IgD-negative memory B cell (primary cell): ENCODE data around the gene CEACAM6. TPM values are rescaled to one million over a fixed set of nuclear protein-coding genes. Genes with fewer than 3 reads are reported as not detected.
"Not testable (repeated sequence)": the region's sequence is repeated elsewhere in the genome, so short reads cannot be mapped to it uniquely, and the experiment has no call there.

ENCODE experiments used
- H3K27ac Mint-ChIP-seq, 3 donors: one replicate each; pipeline ENCODE4 v1.8.0; 2020 to 2022; ENCODE audit warnings: mild to moderate bottlenecking in 3 of 3, mixed read lengths in 3 of 3, moderate library complexity in 1 of 3
- H3K27me3 Mint-ChIP-seq: one replicate; pipeline ENCODE4 v1.8.0; 2021; ENCODE audit warnings: mixed read lengths
- H3K36me3 Mint-ChIP-seq: one replicate; pipeline ENCODE4 v1.8.0; 2020; ENCODE audit warnings: mild to moderate bottlenecking, mixed read lengths
- H3K4me1 Mint-ChIP-seq, 3 donors: one replicate each; pipeline ENCODE4 v1.8.0; 2020 to 2022; ENCODE audit warnings: mixed read lengths in 3 of 3, mild to moderate bottlenecking in 1 of 3
- H3K4me3 Mint-ChIP-seq, 4 donors: one replicate each; pipeline ENCODE4 v1.8.0; 2020 to 2022; ENCODE audit warnings: mild to moderate bottlenecking in 4 of 4, mixed read lengths in 4 of 4, moderate library complexity in 3 of 4
- H3K9me3 Mint-ChIP-seq, 3 donors: one replicate each; pipeline ENCODE4 v1.8.0; 2020 to 2021; ENCODE audit warnings: mixed read lengths in 3 of 3, mild to moderate bottlenecking in 1 of 3
- polyA plus RNA-seq: library from polyadenylated mRNA; unstranded; fragments of 300-500 nt; fragmentation: Illumina TruSeq; gene quantifications from one replicate; pipeline ENCODE4 v1.2.3, GENCODE V29; 2021

The CEACAM6 gene
- polyA plus RNA-seq = not detected

GRCh38 chr19:41755328-41755913, at the start of gene CEACAM6:
TSS of gene CEACAM6 (plus strand) at chr19:41755530. CDS start at chr19:41755639, 109 bp downstream.
- H3K9me3 Mint-ChIP-seq = no peaks in the 10 kb centered on the region
- no peaks in the 10 kb centered on the region for H3K36me3 Mint-ChIP-seq
- no peak within 1 kb of the TSS for H3K4me3 Mint-ChIP-seq
- peaks cover 0 to 8% (median 6%) of the 10 kb centered on the region in 3 donors for H3K4me1 Mint-ChIP-seq
- no peak within 1 kb of the TSS for H3K27ac Mint-ChIP-seq
- H3K27me3 Mint-ChIP-seq = peaks cover 18% of the 10 kb centered on the region

- Mint-ChIP-seq H3K27ac (no peak overlapping the region), H3K36me3 (no peaks in the 10 kb centered on the region), H3K27me3 (peaks cover 20% of the 10 kb centered on the region), H3K9me3 (peaks cover 0 to 2% (median 0%) of the 10 kb centered on the region in 3 donors), H3K4me1 (peaks cover 0 to 6% (median 1%) of the 10 kb centered on the region in 3 donors), H3K4me3 (peak overlapping the region in 3 of 4 donors; percentile 61 to 89 (median 89))
These were observed 48.4 kb upstream of the CEACAM6 start for GRCh38 chr19:41706741-41707501.

- Mint-ChIP-seq H3K4me3 (no peak overlapping the region), H3K9me3 (peaks cover 0 to 2% (median 0%) of the 10 kb centered on the region in 3 donors), H3K36me3 (no peaks in the 10 kb centered on the region), H3K4me1 (peaks cover 0 to 6% (median 1%) of the 10 kb centered on the region in 3 donors), H3K27ac (no peak overlapping the region), H3K27me3 (peaks cover 20% of the 10 kb centered on the region)
These were observed 47.9 kb upstream of the CEACAM6 start for GRCh38 chr19:41707502-41707812.

- H3K9me3 Mint-ChIP-seq = peaks cover 0 to 2% (median 0%) of the 10 kb centered on the region in 3 donors
- no peak overlapping the region for H3K4me3 Mint-ChIP-seq
- no peak overlapping the region for H3K27ac Mint-ChIP-seq
- H3K27me3 Mint-ChIP-seq = peaks cover 19% of the 10 kb centered on the region
- H3K36me3 Mint-ChIP-seq = no peaks in the 10 kb centered on the region
- H3K4me1 Mint-ChIP-seq = peaks cover 0 to 6% (median 1%) of the 10 kb centered on the region in 3 donors
These were observed 47.4 kb upstream of the CEACAM6 start for GRCh38 chr19:41707871-41708371.

- Mint-ChIP-seq H3K27ac (peak within 1 kb of the TSS in 1 of 3 donors; percentile 15), H3K36me3 (no peaks in the 10 kb centered on the region), H3K4me3 (peak within 1 kb of the TSS in 1 of 4 donors; percentile 9), H3K4me1 (peaks cover 0 to 6% (median 1%) of the 10 kb centered on the region in 3 donors), H3K27me3 (peaks cover 18% of the 10 kb centered on the region), H3K9me3 (peaks cover 0 to 2% (median 0%) of the 10 kb centered on the region in 3 donors)
These were observed 46.8 kb upstream of the CEACAM6 start, which contains the start of gene CEACAM5 for GRCh38 chr19:41708481-41708880. TSS of gene CEACAM5 (plus strand) at chr19:41708626. CDS start at chr19:41708732, 106 bp downstream.

- not testable (repeated sequence) for H3K36me3 Mint-ChIP-seq, H3K4me1 Mint-ChIP-seq, H3K27ac Mint-ChIP-seq, H3K9me3 Mint-ChIP-seq, H3K4me3 Mint-ChIP-seq
- H3K27me3 Mint-ChIP-seq = peaks cover 13% of the 10 kb centered on the region
These were observed 45.8 kb upstream of the CEACAM6 start for GRCh38 chr19:41709516-41709915.

- H3K4me1 Mint-ChIP-seq = peaks cover 0 to 6% (median 1%) of the 10 kb centered on the region in 3 donors
- H3K36me3 Mint-ChIP-seq = no peaks in the 10 kb centered on the region
- peaks cover 0 to 3% (median 0%) of the 10 kb centered on the region in 3 donors for H3K9me3 Mint-ChIP-seq
- H3K27ac Mint-ChIP-seq = no peak overlapping the region
- peaks cover 17% of the 10 kb centered on the region for H3K27me3 Mint-ChIP-seq
- no peak overlapping the region for H3K4me3 Mint-ChIP-seq
These were observed 45.2 kb upstream of the CEACAM6 start for GRCh38 chr19:41709951-41710645.

GRCh38 chr19:41711376-41712261, 43.7 kb upstream of the CEACAM6 start:
- Mint-ChIP-seq H3K9me3 (peaks cover 0 to 2% (median 0%) of the 10 kb centered on the region in 3 donors), H3K36me3 (no peaks in the 10 kb centered on the region), H3K4me3 (no peak overlapping the region), H3K27me3 (peaks cover 19% of the 10 kb centered on the region), H3K4me1 (peaks cover 0 to 5% (median 1%) of the 10 kb centered on the region in 3 donors), H3K27ac (peak overlapping the region in 1 of 3 donors; percentile 5)

GRCh38 chr19:41714598-41714997, 40.7 kb upstream of the CEACAM6 start:
- Mint-ChIP-seq H3K36me3 (no peaks in the 10 kb centered on the region), H3K9me3 (peaks cover 0 to 2% (median 0%) of the 10 kb centered on the region in 3 donors)

GRCh38 chr19:41718761-41719160, 36.6 kb upstream of the CEACAM6 start:
- no peak overlapping the region for H3K4me3 Mint-ChIP-seq
- H3K9me3 Mint-ChIP-seq = peaks cover 0 to 2% (median 0%) of the 10 kb centered on the region in 3 donors
- H3K27me3 Mint-ChIP-seq = peaks cover 20% of the 10 kb centered on the region
- H3K27ac Mint-ChIP-seq = no peak overlapping the region
- H3K4me1 Mint-ChIP-seq = no peaks in the 10 kb centered on the region
- H3K36me3 Mint-ChIP-seq = no peaks in the 10 kb centered on the region

More at GRCh38 chr19:41714598-41714997, 40.7 kb upstream of the CEACAM6 start:
- H3K4me1 Mint-ChIP-seq = no peaks in the 10 kb centered on the region
- H3K4me3 Mint-ChIP-seq = no peak overlapping the region
- H3K27me3 Mint-ChIP-seq = peaks cover 18% of the 10 kb centered on the region
- H3K27ac Mint-ChIP-seq = no peak overlapping the region

GRCh38 chr19:41720103-41720502, 35.2 kb upstream of the CEACAM6 start:
- H3K27ac Mint-ChIP-seq = no peak overlapping the region
- H3K27me3 Mint-ChIP-seq = peaks cover 16% of the 10 kb centered on the region
- no peak overlapping the region for H3K4me3 Mint-ChIP-seq

GRCh38 chr19:41726493-41726892, 28.8 kb upstream of the CEACAM6 start:
- no peak overlapping the region for H3K27ac Mint-ChIP-seq
- peaks cover 23% of the 10 kb centered on the region for H3K27me3 Mint-ChIP-seq

More at GRCh38 chr19:41720103-41720502, 35.2 kb upstream of the CEACAM6 start:
- H3K9me3 Mint-ChIP-seq = no peaks in the 10 kb centered on the region
- no peaks in the 10 kb centered on the region for H3K4me1 Mint-ChIP-seq
- H3K36me3 Mint-ChIP-seq = no peaks in the 10 kb centered on the region

GRCh38 chr19:41734156-41734555, 21.2 kb upstream of the CEACAM6 start:
- H3K9me3 Mint-ChIP-seq = no peaks in the 10 kb centered on the region
- H3K4me1 Mint-ChIP-seq = no peaks in the 10 kb centered on the region

More at GRCh38 chr19:41726493-41726892, 28.8 kb upstream of the CEACAM6 start:
- no peak overlapping the region for H3K4me3 Mint-ChIP-seq
- no peaks in the 10 kb centered on the region for H3K4me1 Mint-ChIP-seq
- H3K9me3 Mint-ChIP-seq = no peaks in the 10 kb centered on the region
- H3K36me3 Mint-ChIP-seq = no peaks in the 10 kb centered on the region

GRCh38 chr19:41734585-41734984, 20.7 kb upstream of the CEACAM6 start:
- H3K27me3 Mint-ChIP-seq = peaks cover 17% of the 10 kb centered on the region

More at GRCh38 chr19:41734156-41734555, 21.2 kb upstream of the CEACAM6 start:
- H3K36me3 Mint-ChIP-seq = no peaks in the 10 kb centered on the region
- no peak overlapping the region for H3K4me3 Mint-ChIP-seq
- H3K27ac Mint-ChIP-seq = no peak overlapping the region
- H3K27me3 Mint-ChIP-seq = peaks cover 17% of the 10 kb centered on the region

More at GRCh38 chr19:41734585-41734984, 20.7 kb upstream of the CEACAM6 start:
- Mint-ChIP-seq H3K36me3 (no peaks in the 10 kb centered on the region), H3K9me3 (no peaks in the 10 kb centered on the region), H3K4me3 (no peak overlapping the region), H3K27ac (no peak overlapping the region), H3K4me1 (no peaks in the 10 kb centered on the region)
